LoVo (cell line): ENCODE measurements around the gene RNF40.

Experiments used
- DNase-seq: peaks from one replicate; pipeline ENCODE4 v3.0.0-alpha.2; 2016; ENCODE audit warnings: low spot score

RNF40 gene

GRCh38 chr16:30740364-30741251 lies 21.5 kb upstream of the RNF40 start:
- peak; percentile 91 for DNase-seq

GRCh38 chr16:30741461-30741914 lies 20.6 kb upstream of the RNF40 start:
- no peak for DNase-seq

GRCh38 chr16:30743716-30744115 lies 18.4 kb upstream of the RNF40 start:
- DNase-seq, result no peak

- DNase-seq, result no peak
Observed at GRCh38 chr16:30744183-30744582, 17.9 kb upstream of the RNF40 start.

GRCh38 chr16:30745082-30745481 lies 17.0 kb upstream of the RNF40 start:
- DNase-seq, result no peak

- no peak for DNase-seq
Observed at GRCh38 chr16:30746638-30747175, 15.4 kb upstream of the RNF40 start.

GRCh38 chr16:30747331-30747730 lies 14.8 kb upstream of the RNF40 start:
- peak; percentile 62 for DNase-seq

- peak; percentile 99 for DNase-seq
Observed at GRCh38 chr16:30747799-30748633, 14.1 kb upstream of the RNF40 start, which contains the start of gene PHKG2. Gene PHKG2 (plus strand): TSS chr16:30748425. CDS start chr16:30748821, 396 bp downstream.

GRCh38 chr16:30748634-30749445 lies 13.3 kb upstream of the RNF40 start:
- no peak for DNase-seq

GRCh38 chr16:30750201-30750600 lies 11.9 kb upstream of the RNF40 start:
- no peak for DNase-seq

GRCh38 chr16:30750876-30751465 lies 11.2 kb upstream of the RNF40 start:
- DNase-seq, result no peak

GRCh38 chr16:30753596-30753995 lies 8.5 kb upstream of the RNF40 start:
- DNase-seq, result no peak

- no peak for DNase-seq
Observed at GRCh38 chr16:30755955-30756780, 6.0 kb upstream of the RNF40 start.

GRCh38 chr16:30756781-30757100 lies 5.4 kb upstream of the RNF40 start:
- no peak for DNase-seq

- no peak for DNase-seq
Observed at GRCh38 chr16:30757316-30757715, 4.8 kb upstream of the RNF40 start.

- no peak for DNase-seq
Observed at GRCh38 chr16:30758988-30759491, 3.1 kb upstream of the RNF40 start.

- no peak for DNase-seq
Observed at GRCh38 chr16:30760001-30760559, 2.0 kb upstream of the RNF40 start.

- no peak for DNase-seq
Observed at GRCh38 chr16:30760577-30761426, 1.3 kb upstream of the RNF40 start.

- DNase-seq, result no peak
Observed at GRCh38 chr16:30761427-30761927, 645 bp upstream of the RNF40 start.
